Neural cell (in vitro differentiated cells): ENCODE measurements around the gene JAKMIP3. TPM values are rescaled to one million over a fixed set of nuclear protein-coding genes. Genes with fewer than 3 reads are reported as not detected.

Experiments
- H2AFZ ChIP-seq: fragments of 200-600, 300-800 bp; sonication (generic), shearing (Covaris generic); 2 replicates; pipeline ENCODE4 v1.6.0; 2014; ENCODE audit warnings: low read depth, mild to moderate bottlenecking, antibody characterized with exemption, low read length, moderate library complexity
- H3F3A ChIP-seq: fragments of 200-600 bp; shearing (Covaris generic); 2 replicates; pipeline ENCODE4 v1.6.1; 2016; ENCODE audit warnings: mild to moderate bottlenecking, moderate library complexity, mixed read lengths, antibody characterized with exemption, low read length; ENCODE audit not compliant: insufficient read depth, poor library complexity, severe bottlenecking
- H3K27ac ChIP-seq: fragments of 200-600, 300-800 bp; sonication (generic), shearing (Covaris generic); 2 replicates; pipeline ENCODE4 v1.5.1; 2014; ENCODE audit warnings: mild to moderate bottlenecking, low read length, moderate library complexity
- H3K27me3 ChIP-seq: fragments of 300-800, 200-600 bp; sonication (generic), shearing (Covaris generic); 2 replicates; pipeline ENCODE4 v1.6.0; 2014; ENCODE audit warnings: mild to moderate bottlenecking, low read depth, low read length, moderate library complexity; ENCODE audit not compliant: insufficient read depth
- H3K36me3 ChIP-seq: fragments of 300-800, 200-600 bp; sonication (generic), shearing (Covaris generic); 2 replicates; pipeline ENCODE4 v1.5.1; 2014; ENCODE audit warnings: mild to moderate bottlenecking, antibody characterized with exemption, low read length, moderate library complexity; ENCODE audit not compliant: insufficient read depth
- H3K4me2 ChIP-seq: fragments of 300-800, 200-600 bp; sonication (generic), shearing (Covaris generic); 2 replicates; pipeline ENCODE4 v1.6.0; 2014; ENCODE audit warnings: mild to moderate bottlenecking, low read length
- H3K4me3 ChIP-seq: fragments of 300-800, 200-600 bp; sonication (generic), shearing (Covaris generic); 2 replicates; pipeline ENCODE4 v1.5.1; 2014; ENCODE audit warnings: mild to moderate bottlenecking, low read length, moderate library complexity
- H3K79me2 ChIP-seq: fragments of 200-600 bp; shearing (Covaris generic); replicated peaks from 2 replicates; pipeline ENCODE4 v1.6.0; 2014; ENCODE audit warnings: mild to moderate bottlenecking, low read length, moderate library complexity; ENCODE audit not compliant: insufficient read depth
- H3K9ac ChIP-seq: fragments of 300-800, 200-600 bp; sonication (generic), shearing (Covaris generic); 2 replicates; pipeline ENCODE4 v1.6.1; 2016; ENCODE audit warnings: mild to moderate bottlenecking, low read length, mixed read lengths
- H3K9me2 ChIP-seq: fragments of 200-600 bp; shearing (Covaris generic); 2 replicates; pipeline ENCODE4 v1.6.1; 2016; ENCODE audit warnings: mild to moderate bottlenecking, low read length, mixed read lengths; ENCODE audit not compliant: insufficient read depth
- H3K9me3 ChIP-seq: fragments of 200-600, 300-800 bp; sonication (generic), shearing (Covaris generic); 2 replicates; pipeline ENCODE4 v1.6.1; 2016; ENCODE audit warnings: mild to moderate bottlenecking, mixed run types, low read length, moderate library complexity, mixed read lengths
- H4K20me1 ChIP-seq: fragments of 200-600 bp; shearing (Covaris generic); 2 replicates; pipeline ENCODE4 v1.6.1; 2016; ENCODE audit warnings: mild to moderate bottlenecking, mixed run types; ENCODE audit not compliant: insufficient read depth
- EP300 ChIP-seq: fragments of 450-650 bp; conservative IDR thresholded peaks from 2 replicates; pipeline ENCODE4 v1.6.1; 2014; ENCODE audit warnings: antibody characterized with exemption, mild to moderate bottlenecking, moderate library complexity; ENCODE audit not compliant: poor library complexity, severe bottlenecking
- EZH2 ChIP-seq: fragments of 200-600, 300-800 bp; shearing (Covaris generic), sonication (generic); IDR thresholded peaks from 2 replicates; pipeline ENCODE4 v1.6.1; 2014; ENCODE audit warnings: antibody characterized with exemption, low read length, borderline replicate concordance, mild to moderate bottlenecking; ENCODE audit not compliant: insufficient read depth, poor library complexity, severe bottlenecking
- MXI1 ChIP-seq: fragments of 450-650 bp; conservative IDR thresholded peaks from 2 replicates; pipeline ENCODE4 v1.6.1; 2014; ENCODE audit warnings: antibody characterized with exemption, mild to moderate bottlenecking; ENCODE audit not compliant: poor library complexity, severe bottlenecking
- POLR2AphosphoS5 ChIP-seq: IDR thresholded peaks from 2 replicates; pipeline ENCODE4 v1.6.1; 2012
- RAD21 ChIP-seq: fragments of 450-650 bp; conservative IDR thresholded peaks from 2 replicates; pipeline ENCODE4 v1.6.1; 2014; ENCODE audit warnings: antibody characterized with exemption, mild to moderate bottlenecking, moderate library complexity
- SMC3 ChIP-seq: fragments of 450-650 bp; conservative IDR thresholded peaks from 2 replicates; pipeline ENCODE4 v1.6.1; 2014; ENCODE audit warnings: antibody characterized with exemption, mild to moderate bottlenecking, moderate library complexity; ENCODE audit not compliant: poor library complexity
- TAF1 ChIP-seq: IDR thresholded peaks from 2 replicates; pipeline ENCODE4 v1.6.1; 2012; ENCODE audit warnings: low read depth
- polyA plus RNA-seq: library from polyadenylated mRNA; depleted of rRNA; stranded (reverse); fragments of >200 nt; gene quantifications from 2 replicates; pipeline ENCODE4 v1.2.3, GENCODE V29; 2014
- TF ChIP-seq, protein P1 (sequence below): fragments of 450-650 bp; IDR thresholded peaks from 2 replicates; pipeline ENCODE4 v1.5.1; 2014; ENCODE audit warnings: antibody characterized with exemption, mild to moderate bottlenecking, moderate library complexity; ENCODE audit not compliant: poor library complexity, severe bottlenecking
- TF ChIP-seq, protein P2 (sequence below): IDR thresholded peaks from 2 replicates; pipeline ENCODE4 v1.6.1; 2012; ENCODE audit warnings: borderline replicate concordance

Gene JAKMIP3
- polyA plus RNA-seq, 1 donor from 2014 or later = 5.1 TPM

DNA sequence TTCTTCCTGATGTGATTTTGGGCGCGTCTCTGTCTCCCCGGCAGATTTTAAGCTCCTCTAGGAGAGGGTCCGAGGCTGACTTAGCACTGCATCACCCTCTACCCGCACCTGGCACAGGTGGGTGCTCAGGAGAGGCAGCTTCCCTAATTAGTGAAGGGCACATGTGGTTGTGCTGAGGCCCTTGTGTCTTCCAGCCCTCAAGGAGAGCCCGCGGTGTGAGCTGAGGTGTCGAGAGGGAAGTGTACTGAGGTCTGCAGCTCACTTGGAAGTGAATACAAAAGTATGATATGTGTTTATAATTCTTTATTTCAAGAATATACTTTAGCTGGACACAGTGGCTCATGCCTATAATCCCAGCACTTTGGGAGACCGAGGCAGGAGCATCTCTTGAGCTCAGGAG lies 20.4 kb upstream of the JAKMIP3 start:
- Histone ChIP-seq H3K36me3 (no peaks in the 10 kb centered on the region), H3K4me2 (no peak overlapping the region), H3K9me3 (no peaks in the 10 kb centered on the region), H3K27ac (no peak overlapping the region), H3K79me2 (no peaks in the 10 kb centered on the region), H3K27me3 (no peaks in the 10 kb centered on the region), H3K9me2 (no peaks in the 10 kb centered on the region), H4K20me1 (no peaks in the 10 kb centered on the region), H3F3A (no peaks in the 10 kb centered on the region), H3K4me3 (no peak overlapping the region), H3K9ac (no peak overlapping the region), H2AFZ (no peak overlapping the region)
- no peak for TF ChIP-seq MXI1
- TF ChIP-seq, protein P1, sequence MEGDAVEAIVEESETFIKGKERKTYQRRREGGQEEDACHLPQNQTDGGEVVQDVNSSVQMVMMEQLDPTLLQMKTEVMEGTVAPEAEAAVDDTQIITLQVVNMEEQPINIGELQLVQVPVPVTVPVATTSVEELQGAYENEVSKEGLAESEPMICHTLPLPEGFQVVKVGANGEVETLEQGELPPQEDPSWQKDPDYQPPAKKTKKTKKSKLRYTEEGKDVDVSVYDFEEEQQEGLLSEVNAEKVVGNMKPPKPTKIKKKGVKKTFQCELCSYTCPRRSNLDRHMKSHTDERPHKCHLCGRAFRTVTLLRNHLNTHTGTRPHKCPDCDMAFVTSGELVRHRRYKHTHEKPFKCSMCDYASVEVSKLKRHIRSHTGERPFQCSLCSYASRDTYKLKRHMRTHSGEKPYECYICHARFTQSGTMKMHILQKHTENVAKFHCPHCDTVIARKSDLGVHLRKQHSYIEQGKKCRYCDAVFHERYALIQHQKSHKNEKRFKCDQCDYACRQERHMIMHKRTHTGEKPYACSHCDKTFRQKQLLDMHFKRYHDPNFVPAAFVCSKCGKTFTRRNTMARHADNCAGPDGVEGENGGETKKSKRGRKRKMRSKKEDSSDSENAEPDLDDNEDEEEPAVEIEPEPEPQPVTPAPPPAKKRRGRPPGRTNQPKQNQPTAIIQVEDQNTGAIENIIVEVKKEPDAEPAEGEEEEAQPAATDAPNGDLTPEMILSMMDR = no peak
- TF ChIP-seq POLR2AphosphoS5 = no peak
- no peak for TF ChIP-seq EP300
- TF ChIP-seq SMC3 = no peak
- TF ChIP-seq RAD21 = no peak
- TF ChIP-seq, protein P2, sequence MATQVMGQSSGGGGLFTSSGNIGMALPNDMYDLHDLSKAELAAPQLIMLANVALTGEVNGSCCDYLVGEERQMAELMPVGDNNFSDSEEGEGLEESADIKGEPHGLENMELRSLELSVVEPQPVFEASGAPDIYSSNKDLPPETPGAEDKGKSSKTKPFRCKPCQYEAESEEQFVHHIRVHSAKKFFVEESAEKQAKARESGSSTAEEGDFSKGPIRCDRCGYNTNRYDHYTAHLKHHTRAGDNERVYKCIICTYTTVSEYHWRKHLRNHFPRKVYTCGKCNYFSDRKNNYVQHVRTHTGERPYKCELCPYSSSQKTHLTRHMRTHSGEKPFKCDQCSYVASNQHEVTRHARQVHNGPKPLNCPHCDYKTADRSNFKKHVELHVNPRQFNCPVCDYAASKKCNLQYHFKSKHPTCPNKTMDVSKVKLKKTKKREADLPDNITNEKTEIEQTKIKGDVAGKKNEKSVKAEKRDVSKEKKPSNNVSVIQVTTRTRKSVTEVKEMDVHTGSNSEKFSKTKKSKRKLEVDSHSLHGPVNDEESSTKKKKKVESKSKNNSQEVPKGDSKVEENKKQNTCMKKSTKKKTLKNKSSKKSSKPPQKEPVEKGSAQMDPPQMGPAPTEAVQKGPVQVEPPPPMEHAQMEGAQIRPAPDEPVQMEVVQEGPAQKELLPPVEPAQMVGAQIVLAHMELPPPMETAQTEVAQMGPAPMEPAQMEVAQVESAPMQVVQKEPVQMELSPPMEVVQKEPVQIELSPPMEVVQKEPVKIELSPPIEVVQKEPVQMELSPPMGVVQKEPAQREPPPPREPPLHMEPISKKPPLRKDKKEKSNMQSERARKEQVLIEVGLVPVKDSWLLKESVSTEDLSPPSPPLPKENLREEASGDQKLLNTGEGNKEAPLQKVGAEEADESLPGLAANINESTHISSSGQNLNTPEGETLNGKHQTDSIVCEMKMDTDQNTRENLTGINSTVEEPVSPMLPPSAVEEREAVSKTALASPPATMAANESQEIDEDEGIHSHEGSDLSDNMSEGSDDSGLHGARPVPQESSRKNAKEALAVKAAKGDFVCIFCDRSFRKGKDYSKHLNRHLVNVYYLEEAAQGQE = no peak
- TF ChIP-seq TAF1 = no peak
- TF ChIP-seq EZH2 = no peak

DNA sequence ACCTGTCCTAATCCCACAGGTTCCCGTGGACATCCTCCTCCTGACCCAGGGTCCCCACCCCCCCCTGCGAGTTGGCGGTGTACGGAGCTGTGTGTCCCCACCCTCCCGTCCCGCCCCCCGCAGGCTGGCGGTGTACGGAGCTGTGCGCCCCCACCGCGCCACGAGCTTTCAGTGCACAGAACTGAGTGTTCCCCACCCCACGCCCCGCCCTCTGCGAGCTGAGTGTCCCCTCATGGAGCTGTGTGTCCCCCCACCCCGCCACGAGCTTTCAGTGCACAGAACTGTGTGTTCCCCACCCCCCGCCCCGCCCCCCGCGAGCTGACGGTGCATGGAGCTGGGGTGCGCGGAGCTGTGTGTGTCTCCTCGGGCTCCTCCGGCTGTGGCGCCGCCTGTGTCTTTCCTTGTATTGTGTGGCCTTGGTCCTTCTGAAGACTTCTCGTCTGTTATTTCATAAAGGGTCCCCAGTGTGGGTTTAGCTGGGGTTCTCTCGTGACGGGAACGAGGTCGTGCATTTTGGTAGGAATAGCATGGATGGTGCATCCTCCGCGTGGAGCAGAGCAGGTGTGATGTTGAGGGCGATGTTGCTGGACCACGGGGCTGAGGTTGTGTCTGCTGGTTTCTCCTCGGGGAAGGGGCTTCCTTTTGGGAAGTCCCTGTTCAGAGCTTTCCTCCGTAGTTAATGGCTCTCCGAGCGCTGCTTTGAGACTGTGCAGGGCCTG lies 18.0 kb upstream of the JAKMIP3 start:
- Histone ChIP-seq H3K9me3 (peaks cover 4% of the 10 kb centered on the region), H3K27me3 (no peaks in the 10 kb centered on the region), H3F3A (no peaks in the 10 kb centered on the region), H4K20me1 (no peaks in the 10 kb centered on the region), H3K4me3 (no peak overlapping the region), H3K79me2 (no peaks in the 10 kb centered on the region), H3K4me2 (no peak overlapping the region), H3K36me3 (no peaks in the 10 kb centered on the region), H3K9me2 (no peaks in the 10 kb centered on the region), H2AFZ (no peak overlapping the region), H3K9ac (no peak overlapping the region), H3K27ac (no peak overlapping the region)
- no peak for TF ChIP-seq RAD21
- no peak for TF ChIP-seq MXI1
- TF ChIP-seq TAF1 = no peak
- TF ChIP-seq EP300 = no peak
- TF ChIP-seq, protein P1 = no peak
- no peak for TF ChIP-seq EZH2
- TF ChIP-seq SMC3 = no peak
- TF ChIP-seq POLR2AphosphoS5 = no peak
- TF ChIP-seq, protein P2 = no peak
